Colonic mucosa (tissue), 4 donors: ENCODE measurements around the gene PINK1. TPM values are rescaled to one million over a fixed set of nuclear protein-coding genes. Genes with fewer than 3 reads are reported as not detected.
A peak's percentile ranks its signal among the peaks of the same experiment; 100 is the strongest.

Source experiments
- DNase-seq: peaks from one replicate; pipeline ENCODE4 v3.0.0-alpha.2; 2020
- H3K27ac ChIP-seq: fragments of 200-600 bp; one replicate; pipeline ENCODE4 v1.8.0; 2021
- H3K27me3 ChIP-seq: fragments of 200-600 bp; one replicate; pipeline ENCODE4 v1.8.0; 2021
- H3K36me3 ChIP-seq: fragments of 200-600 bp; one replicate; pipeline ENCODE4 v1.8.0; 2021
- H3K4me1 ChIP-seq: fragments of 200-600 bp; one replicate; pipeline ENCODE4 v1.8.0; 2021; ENCODE audit warnings: mild to moderate bottlenecking
- H3K4me3 ChIP-seq: fragments of 200-600 bp; one replicate; pipeline ENCODE4 v1.8.0; 2021
- H3K9ac ChIP-seq, 2 donors: one replicate each; pipeline ENCODE4 v1.7.0; 2013; ENCODE audit warnings: control low read depth in 2 of 2, low read depth in 2 of 2, low read length in 2 of 2
- H3K9me3 ChIP-seq: fragments of 200-600 bp; one replicate; pipeline ENCODE4 v1.8.0; 2021
- CTCF ChIP-seq: fragments of 200-600 bp; IDR thresholded peaks from one replicate; pipeline ENCODE4 v1.8.0; 2022; ENCODE audit warnings: antibody characterized with exemption, mild to moderate bottlenecking
- intact Hi-C: fragments of 100-400 bp; cut with DNase I; formaldehyde crosslinking; loops from one replicate; pipeline ENCODE4 v1.14.1; 2022
- total RNA-seq, 2 donors: library from RNA; stranded (reverse); fragmentation: NEBNext Ultra II Directional in 1 of 2; extraction: Animal tissue kit (Norgen Biotek cat#: 25700) in 1 of 2; gene quantifications; one replicate each; pipeline ENCODE4 v1.2.1, GENCODE V29; 2021
- donor health status: healthy.
- donor health status: DM: no; HTN: no; CAD: no.
- donor health status: DM: no; HTN: no; CAD: no.

PINK1 gene
- total RNA-seq, 2 donors from 2014 or later: 49.7 to 119 TPM

GRCh38 chr1:20614131-20614579 lies 19.1 kb upstream of the PINK1 start:
- H3K27me3 ChIP-seq: no peaks in the 10 kb centered on the region
- no peak for DNase-seq
- intact Hi-C loops: no loop called here
- H3K36me3 ChIP-seq: no peaks in the 10 kb centered on the region
- no peaks in the 10 kb centered on the region for H3K9me3 ChIP-seq
- H3K4me1 ChIP-seq: peaks cover 4% of the 10 kb centered on the region
- peak overlapping the region in 1 of 2 donors; percentile 46 for H3K9ac ChIP-seq
- H3K4me3 ChIP-seq: no peak overlapping the region
- no peak for TF ChIP-seq CTCF
- H3K27ac ChIP-seq: peak overlapping the region; percentile 91

- Histone ChIP-seq H3K27ac (no peak overlapping the region), H3K9ac (no peak overlapping the region), H3K4me1 (peaks cover 4% of the 10 kb centered on the region), H3K4me3 (no peak overlapping the region), H3K36me3 (no peaks in the 10 kb centered on the region), H3K9me3 (no peaks in the 10 kb centered on the region), H3K27me3 (no peaks in the 10 kb centered on the region)
- intact Hi-C loops: no loop called here
- DNase-seq: no peak
- TF ChIP-seq CTCF: no peak
These were observed 17.1 kb upstream of the PINK1 start for GRCh38 chr1:20615946-20616846.

- H3K4me1 ChIP-seq: peaks cover 4% of the 10 kb centered on the region
- H3K27me3 ChIP-seq: no peaks in the 10 kb centered on the region
- no peaks in the 10 kb centered on the region for H3K9me3 ChIP-seq
- H3K4me3 ChIP-seq: no peak overlapping the region
- no peak for TF ChIP-seq CTCF
- no peak overlapping the region for H3K9ac ChIP-seq
- H3K36me3 ChIP-seq: no peaks in the 10 kb centered on the region
- intact Hi-C loops: no loop called here
- DNase-seq: no peak
- no peak overlapping the region for H3K27ac ChIP-seq
These were observed 16.3 kb upstream of the PINK1 start for GRCh38 chr1:20616847-20617487.

- peaks cover 4% of the 10 kb centered on the region for H3K4me1 ChIP-seq
- H3K9ac ChIP-seq: no peak overlapping the region
- no peaks in the 10 kb centered on the region for H3K9me3 ChIP-seq
- H3K36me3 ChIP-seq: no peaks in the 10 kb centered on the region
- DNase-seq: no peak
- H3K27ac ChIP-seq: no peak overlapping the region
- H3K27me3 ChIP-seq: no peaks in the 10 kb centered on the region
- H3K4me3 ChIP-seq: no peak overlapping the region
- no peak for TF ChIP-seq CTCF
- intact Hi-C loops: no loop called here
These were observed 14.7 kb upstream of the PINK1 start for GRCh38 chr1:20618550-20618949.

- Histone ChIP-seq H3K4me3 (no peak overlapping the region), H3K9ac (no peak overlapping the region), H3K27me3 (no peaks in the 10 kb centered on the region), H3K4me1 (no peaks in the 10 kb centered on the region), H3K27ac (no peak overlapping the region), H3K36me3 (no peaks in the 10 kb centered on the region), H3K9me3 (no peaks in the 10 kb centered on the region)
- TF ChIP-seq CTCF: no peak
- intact Hi-C loops: no loop called here
- DNase-seq: no peak
These were observed 13.3 kb upstream of the PINK1 start for GRCh38 chr1:20619999-20620398.
